Measurements from ENCODE around the gene MAML2. TPM values are rescaled to one million over a fixed set of nuclear protein-coding genes. Genes with fewer than 3 reads are reported as not detected.

MAML2 gene
- total and polyA plus RNA-seq, 9 of the 15 experiments (the other 6 are each of a cell fraction or from before 2014, with no cell fraction given) = 0.79 to 6.8 (median 4.8) TPM

- TF ChIP-seq, protein P1, sequence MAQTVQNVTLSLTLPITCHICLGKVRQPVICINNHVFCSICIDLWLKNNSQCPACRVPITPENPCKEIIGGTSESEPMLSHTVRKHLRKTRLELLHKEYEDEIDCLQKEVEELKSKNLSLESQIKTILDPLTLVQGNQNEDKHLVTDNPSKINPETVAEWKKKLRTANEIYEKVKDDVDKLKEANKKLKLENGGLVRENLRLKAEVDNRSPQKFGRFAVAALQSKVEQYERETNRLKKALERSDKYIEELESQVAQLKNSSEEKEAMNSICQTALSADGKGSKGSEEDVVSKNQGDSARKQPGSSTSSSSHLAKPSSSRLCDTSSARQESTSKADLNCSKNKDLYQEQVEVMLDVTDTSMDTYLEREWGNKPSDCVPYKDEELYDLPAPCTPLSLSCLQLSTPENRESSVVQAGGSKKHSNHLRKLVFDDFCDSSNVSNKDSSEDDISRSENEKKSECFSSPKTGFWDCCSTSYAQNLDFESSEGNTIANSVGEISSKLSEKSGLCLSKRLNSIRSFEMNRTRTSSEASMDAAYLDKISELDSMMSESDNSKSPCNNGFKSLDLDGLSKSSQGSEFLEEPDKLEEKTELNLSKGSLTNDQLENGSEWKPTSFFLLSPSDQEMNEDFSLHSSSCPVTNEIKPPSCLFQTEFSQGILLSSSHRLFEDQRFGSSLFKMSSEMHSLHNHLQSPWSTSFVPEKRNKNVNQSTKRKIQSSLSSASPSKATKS (CRISPR knock-in tag; IDR thresholded peaks at IDR 0.05) = no peak
- no peak for TF ChIP-seq NONO (IDR thresholded peaks at IDR 0.05; ENCODE audit: low read depth in 2 of 2, low read length in 1 of 2)
- TF ChIP-seq POLR2A (conservative IDR thresholded peaks at IDR 0.05) = no peak
- no peak for TF ChIP-seq BDP1 (IDR thresholded peaks at IDR 0.05; ENCODE audit: insufficient read depth, insufficient read length)
- no peak for TF ChIP-seq ZBTB11 (CRISPR knock-in tag; IDR thresholded peaks at IDR 0.05)
- no peak for TF ChIP-seq HDAC6 (IDR thresholded peaks at IDR 0.05; ENCODE audit: low read depth, low read length)
These were observed 218.8 kb downstream of the MAML2 start (continued) for GRCh38 chr11:96124155-96124554.

Data from K562 (cell line).